GM21526 (cell line): ENCODE data around the gene CLCN2.

Experiments
- ATAC-seq: cut with Tn5 transposase; IDR thresholded peaks from one replicate; pipeline ENCODE4 v1.9.1; 2021; ENCODE audit warnings: moderate library complexity; ENCODE audit not compliant: unreplicated experiment, low FRiP score

CLCN2 gene

GRCh38 chr3:184305577-184305976, 55.8 kb downstream of the CLCN2 start:
- ATAC-seq = no peak

DNA sequence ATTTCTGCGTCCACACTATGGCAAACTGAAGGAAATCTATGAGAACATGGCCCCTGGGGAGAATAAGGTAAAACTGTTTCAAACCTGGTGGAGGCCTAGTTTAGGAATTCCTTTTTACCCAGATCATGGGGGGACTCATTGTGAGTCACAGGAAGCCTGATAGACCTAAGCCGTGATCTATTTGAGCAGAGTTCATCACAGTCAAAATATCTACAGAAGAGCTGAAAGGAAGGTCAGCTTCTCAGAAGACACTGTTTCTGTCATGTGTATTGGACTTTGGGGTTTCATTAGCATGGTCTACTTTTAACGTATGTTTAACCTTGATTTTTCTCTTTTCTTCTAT, 61.1 kb downstream of the CLCN2 start:
- ATAC-seq = no peak

DNA sequence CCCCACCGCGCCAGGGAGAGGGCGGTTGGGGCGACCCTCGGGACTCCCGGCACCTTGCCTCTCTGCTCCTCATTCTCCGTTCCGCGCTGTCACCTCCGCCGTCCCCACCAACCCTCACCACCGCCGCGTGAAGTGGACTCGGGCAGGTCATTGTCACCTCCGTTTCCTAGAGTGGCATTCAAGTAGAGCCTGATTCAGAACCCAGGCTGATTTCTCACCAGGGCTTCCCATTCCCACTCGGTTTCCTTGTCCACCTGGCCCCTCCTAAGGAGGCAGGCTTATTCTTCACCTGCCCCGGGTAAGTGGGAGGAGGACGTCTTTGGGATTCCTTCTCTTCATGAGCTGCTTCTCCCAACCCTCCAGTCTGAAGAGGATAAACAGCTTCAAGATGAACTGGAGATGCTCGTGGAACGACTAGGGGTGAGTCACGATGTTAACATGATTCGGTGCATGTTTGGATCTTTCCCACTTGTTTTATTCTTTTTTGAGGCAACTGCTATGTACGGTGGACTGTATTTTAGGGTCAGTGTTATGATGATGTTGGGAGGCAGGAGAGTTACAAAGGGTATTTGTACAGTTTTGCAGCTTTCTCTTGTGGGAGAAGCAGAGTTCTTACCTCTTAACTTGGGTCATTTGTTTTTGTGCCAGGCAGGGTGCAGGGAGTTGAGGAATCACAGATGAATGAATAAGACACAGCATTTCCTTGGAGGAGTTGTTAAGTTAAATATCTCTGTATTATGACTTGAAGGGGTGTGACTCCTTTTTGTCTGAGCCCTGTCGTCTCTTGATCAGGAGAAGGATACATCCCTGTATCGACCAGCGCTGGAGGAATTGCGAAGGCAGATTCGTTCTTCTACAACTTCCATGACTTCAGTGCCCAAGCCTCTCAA, 61.7 kb downstream of the CLCN2 start:
- no peak for ATAC-seq

- ATAC-seq = peak; percentile 88
Measured at GRCh38 chr3:184298759-184299487, 62.5 kb downstream of the CLCN2 start, which contains the start of gene PSMD2. Gene PSMD2 (plus strand): TSS chr3:184299241. CDS start chr3:184299267, 26 bp downstream.

- no peak for ATAC-seq
Measured at GRCh38 chr3:184296616-184297015, 64.8 kb downstream of the CLCN2 start.
